Lung (tissue), 12 donors: ENCODE results near the gene CFAP65. TPM values are rescaled to one million over a fixed set of nuclear protein-coding genes. Genes with fewer than 3 reads are reported as not detected.

Experiments used
- ATAC-seq: fragments of 200-7000 bp; cut with Tn5 transposase; one replicate; pipeline ENCODE4 v1.9.1; 2020; ENCODE audit warnings: moderate number of reproducible peaks; ENCODE audit not compliant: insufficient read depth, low FRiP score
- DNase-seq, 3 donors: peaks; one replicate each; pipeline ENCODE4 v3.0.0-alpha.2; 2013 to 2017
- H3K27ac ChIP-seq, 2 donors: one replicate each; pipeline ENCODE4 v1.5.1; 2013; ENCODE audit warnings: mild to moderate bottlenecking in 2 of 2, moderate library complexity in 2 of 2, control low read depth in 1 of 2, inconsistent platforms in 1 of 2, low read depth in 1 of 2, low read length in 1 of 2
- H3K27me3 ChIP-seq, 3 donors: one replicate each; pipeline ENCODE4 v1.5.1; 2013; ENCODE audit warnings: low read length in 2 of 3; ENCODE audit not compliant: control insufficient read depth in 3 of 3, insufficient read depth in 3 of 3
- H3K36me3 ChIP-seq, 4 donors: one replicate each; pipeline ENCODE4 v1.5.1; 2013; ENCODE audit warnings: low read length in 4 of 4, mild to moderate bottlenecking in 1 of 4, moderate library complexity in 1 of 4; ENCODE audit not compliant: control insufficient read depth in 4 of 4, insufficient read depth in 4 of 4
- H3K4me1 ChIP-seq, 5 donors: one replicate each; pipeline ENCODE4 v1.5.1; 2013; ENCODE audit warnings: low read length in 5 of 5, mild to moderate bottlenecking in 2 of 5, moderate library complexity in 1 of 5; ENCODE audit not compliant: control insufficient read depth in 5 of 5, insufficient read depth in 5 of 5
- H3K4me3 ChIP-seq: one replicate; pipeline ENCODE4 v1.5.1; 2013; ENCODE audit warnings: mild to moderate bottlenecking, control low read depth, moderate library complexity
- H3K9ac ChIP-seq, 2 donors: one replicate each; pipeline ENCODE4 v1.5.1; 2013; ENCODE audit warnings: low read length in 2 of 2, control low read depth in 1 of 2; ENCODE audit not compliant: insufficient read depth in 1 of 2
- H3K9me3 ChIP-seq, 4 donors: one replicate each; pipeline ENCODE4 v1.5.1; 2013; ENCODE audit warnings: low read length in 3 of 4, mild to moderate bottlenecking in 1 of 4, moderate library complexity in 1 of 4; ENCODE audit not compliant: control insufficient read depth in 4 of 4, insufficient read depth in 3 of 4
- WGBS, 2 donors: extraction: QIAGEN DNeasy Blood & Tissue Kit; methylation state at CpG; one replicate each; pipeline ENCODE4 v1.1.7; 2013; 5-methylcytosine and 5-hydroxymethylcytosine counted together
- polyA plus RNA-seq, 2 donors: library from polyadenylated mRNA; stranded (reverse); fragments of 200-250 nt; gene quantifications; one replicate each; pipeline ENCODE4 v1.2.1, GENCODE V29; 2013
- total RNA-seq, 2 donors: library from RNA; depleted of rRNA in 1 of 2; stranded (reverse); fragments of >200 nt in 1 of 2; gene quantifications; one replicate each; pipeline ENCODE4 v1.2.1, GENCODE V29; 2014 to 2021
- TF ChIP-seq, protein P1 (sequence below): IDR thresholded peaks from 2 replicates; pipeline ENCODE4 v1.5.1; 2012; ENCODE audit warnings: mild to moderate bottlenecking; ENCODE audit errors: control extremely low read depth, extremely low read depth
- donor health status: control.
- donor health status: control.
- donor health status: Bipolar disorder and iron deficiency.
- donor health status: healthy.
- donor health status: DM: yes; HTN: yes; CAD: no.

The CFAP65 gene
- total and polyA plus RNA-seq, 4 donors = 3.9 to 16.5 (median 8.1) TPM

- TF ChIP-seq, protein P1, sequence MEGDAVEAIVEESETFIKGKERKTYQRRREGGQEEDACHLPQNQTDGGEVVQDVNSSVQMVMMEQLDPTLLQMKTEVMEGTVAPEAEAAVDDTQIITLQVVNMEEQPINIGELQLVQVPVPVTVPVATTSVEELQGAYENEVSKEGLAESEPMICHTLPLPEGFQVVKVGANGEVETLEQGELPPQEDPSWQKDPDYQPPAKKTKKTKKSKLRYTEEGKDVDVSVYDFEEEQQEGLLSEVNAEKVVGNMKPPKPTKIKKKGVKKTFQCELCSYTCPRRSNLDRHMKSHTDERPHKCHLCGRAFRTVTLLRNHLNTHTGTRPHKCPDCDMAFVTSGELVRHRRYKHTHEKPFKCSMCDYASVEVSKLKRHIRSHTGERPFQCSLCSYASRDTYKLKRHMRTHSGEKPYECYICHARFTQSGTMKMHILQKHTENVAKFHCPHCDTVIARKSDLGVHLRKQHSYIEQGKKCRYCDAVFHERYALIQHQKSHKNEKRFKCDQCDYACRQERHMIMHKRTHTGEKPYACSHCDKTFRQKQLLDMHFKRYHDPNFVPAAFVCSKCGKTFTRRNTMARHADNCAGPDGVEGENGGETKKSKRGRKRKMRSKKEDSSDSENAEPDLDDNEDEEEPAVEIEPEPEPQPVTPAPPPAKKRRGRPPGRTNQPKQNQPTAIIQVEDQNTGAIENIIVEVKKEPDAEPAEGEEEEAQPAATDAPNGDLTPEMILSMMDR = no peak
- H3K9ac ChIP-seq = no peak overlapping the region
- H3K27ac ChIP-seq = peak overlapping the region in 1 of 2 donors; percentile 62
- ATAC-seq (no peak), DNase-seq (no peak)
- no peak overlapping the region for H3K4me3 ChIP-seq
- no peaks in the 10 kb centered on the region for H3K36me3 ChIP-seq
- WGBS, 2 donors = 6 to 8% methylated on average over 22 to 26 of the region's 26 CpGs
- H3K9me3 ChIP-seq = peaks cover 0 to 2% (median 0%) of the 10 kb centered on the region in 4 donors
- H3K4me1 ChIP-seq = peaks cover 0 to 15% (median 4%) of the 10 kb centered on the region in 5 donors
- peaks cover 0 to 76% (median 44%) of the 10 kb centered on the region in 3 donors for H3K27me3 ChIP-seq
Observed at GRCh38 chr2:219001100-219001576, 40.2 kb downstream of the CFAP65 start.

DNA sequence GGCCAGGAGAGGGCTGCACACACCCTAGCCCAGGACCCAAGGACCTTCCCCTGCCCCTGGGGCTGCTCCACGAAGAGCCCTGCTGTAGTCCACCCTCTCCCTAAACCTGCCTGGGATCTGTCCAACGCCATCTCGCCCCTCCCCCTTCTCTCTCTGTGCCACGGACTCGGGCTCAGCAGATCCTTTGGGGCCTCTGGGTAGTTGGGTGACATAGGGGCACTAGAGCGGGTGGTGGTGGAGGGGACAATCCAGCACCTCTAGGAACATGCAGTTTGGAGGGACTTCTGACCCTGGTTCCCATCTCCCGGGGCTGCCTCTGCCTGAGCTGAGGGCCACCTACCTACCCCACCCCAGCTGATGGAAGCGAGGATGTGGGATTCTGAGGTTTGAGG, 40.8 kb downstream of the CFAP65 start:
- Histone ChIP-seq H3K9me3 (peaks cover 0 to 2% (median 0%) of the 10 kb centered on the region in 4 donors), H3K9ac (no peak overlapping the region), H3K4me1 (peaks cover 0 to 17% (median 4%) of the 10 kb centered on the region in 5 donors), H3K36me3 (no peaks in the 10 kb centered on the region), H3K4me3 (no peak overlapping the region), H3K27ac (peak overlapping the region in 1 of 2 donors; percentile 26), H3K27me3 (peaks cover 0 to 81% (median 48%) of the 10 kb centered on the region in 3 donors)
- no peak for DNase-seq
- 10 to 25% methylated on average over 8 of the region's 8 CpGs for WGBS, 2 donors
- ATAC-seq = no peak
- TF ChIP-seq, protein P1 = no peak

DNA sequence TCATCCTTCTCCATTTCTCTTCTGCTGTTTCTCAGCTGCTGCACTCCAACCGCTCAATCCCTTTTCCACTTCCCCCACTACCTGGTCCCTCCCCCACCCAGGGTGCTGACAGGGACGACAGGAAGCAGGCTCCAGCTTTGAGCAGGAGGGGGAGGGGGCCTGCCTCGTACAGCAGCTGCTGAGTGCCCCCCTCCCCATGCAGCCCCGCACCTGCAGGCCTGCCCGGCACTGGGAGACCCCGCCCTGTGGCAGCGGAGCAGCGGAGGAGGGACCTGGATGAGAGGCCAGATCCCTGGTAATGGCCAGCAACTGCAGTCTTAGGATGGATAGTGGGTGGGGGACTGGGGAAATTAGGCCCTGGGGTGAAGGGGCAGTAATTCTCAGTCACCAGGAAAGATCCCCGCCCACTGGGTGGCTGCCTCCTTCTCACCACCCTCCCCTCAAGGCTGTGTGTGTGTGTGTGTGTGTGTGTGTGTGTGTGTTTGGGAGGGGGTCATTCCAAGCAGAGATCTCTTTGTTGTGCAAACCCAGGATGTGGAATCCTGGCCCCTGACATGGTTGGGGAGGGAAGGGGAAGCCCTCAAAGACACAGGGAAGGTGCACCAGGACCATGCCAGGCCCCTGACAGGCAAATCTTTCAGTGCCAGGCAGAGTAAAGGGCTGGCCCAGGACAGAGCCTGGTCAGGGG, 41.3 kb downstream of the CFAP65 start:
- Histone ChIP-seq H3K9me3 (peaks cover 0 to 2% (median 0%) of the 10 kb centered on the region in 4 donors), H3K4me3 (no peak overlapping the region), H3K9ac (no peak overlapping the region), H3K36me3 (no peaks in the 10 kb centered on the region), H3K27me3 (peaks cover 0 to 85% (median 54%) of the 10 kb centered on the region in 3 donors), H3K4me1 (peaks cover 0 to 17% (median 4%) of the 10 kb centered on the region in 5 donors), H3K27ac (no peak overlapping the region)
- ATAC-seq = no peak
- 19 to 20% methylated on average over 9 of the region's 9 CpGs for WGBS, 2 donors
- DNase-seq = no peak
- TF ChIP-seq, protein P1 = no peak
